ENCODE data around the gene NLRP9.
"Not testable (repeated sequence)": the region's sequence is repeated elsewhere in the genome, so short reads cannot be mapped to it uniquely, and the experiment has no call there.

Gene NLRP9
- long read RNA-seq, result 0 reads

GRCh38 chr19:55738302-55738701, at the start of gene NLRP9:
NLRP9 (minus strand) TSS chr19:55738402; CDS start chr19:55738374, 28 bp downstream.
- Histone ChIP-seq H3K4me3 (replicated peaks; ENCODE audit: insufficient read depth, low read length) (no peak within 1 kb of the TSS), H3K27ac (replicated peaks) (no peak within 1 kb of the TSS), H3K27me3 (ENCODE audit: insufficient read depth, poor library complexity, severe bottlenecking) (no peaks in the 10 kb centered on the region)
- DNase-seq (ENCODE audit: low read depth in 1 of 2, low spot score in 1 of 2), result no peak
- no peak for TF ChIP-seq CTCF (IDR thresholded peaks at IDR 0.05; ENCODE audit: insufficient read depth, low read length)

- Histone ChIP-seq H3K27me3 (ENCODE audit: insufficient read depth, poor library complexity, severe bottlenecking) (no peaks in the 10 kb centered on the region), H3K4me3 (replicated peaks; ENCODE audit: insufficient read depth, low read length) (no peak overlapping the region)
- TF ChIP-seq POLR2AphosphoS5 (IDR thresholded peaks at IDR 0.05; ENCODE audit: low read depth) (no peak), CTCF (IDR thresholded peaks at IDR 0.05; ENCODE audit: insufficient read depth, low read length) (no peak), REST (IDR thresholded peaks at IDR 0.05; ENCODE audit: insufficient replicate concordance, low read depth) (no peak), GABPA (IDR thresholded peaks at IDR 0.05; ENCODE audit: low read depth) (no peak), SPI1 (IDR thresholded peaks at IDR 0.05; ENCODE audit: borderline replicate concordance, low read depth) (no peak)
These were observed 42.9 kb upstream of the NLRP9 start for GRCh38 chr19:55781112-55781511.

GRCh38 chr19:55778331-55778730, 40.1 kb upstream of the NLRP9 start:
- Histone ChIP-seq H3K27me3 (ENCODE audit: insufficient read depth, poor library complexity, severe bottlenecking) (no peaks in the 10 kb centered on the region), H3K27ac (replicated peaks) (no peak overlapping the region), H3K4me3 (replicated peaks; ENCODE audit: insufficient read depth, low read length) (no peak overlapping the region)
- TF ChIP-seq REST (IDR thresholded peaks at IDR 0.05; ENCODE audit: insufficient replicate concordance, low read depth) (no peak), GABPA (IDR thresholded peaks at IDR 0.05; ENCODE audit: low read depth) (no peak)
- DNase-seq (ENCODE audit: low read depth in 1 of 2, low spot score in 1 of 2), result no peak

More at GRCh38 chr19:55781112-55781511, 42.9 kb upstream of the NLRP9 start:
- DNase-seq (ENCODE audit: low read depth in 1 of 2, low spot score in 1 of 2), result no peak
- H3K27ac ChIP-seq (replicated peaks), result no peak overlapping the region

- Histone ChIP-seq H3K27ac (replicated peaks) (no peak overlapping the region), H3K27me3 (ENCODE audit: insufficient read depth, poor library complexity, severe bottlenecking) (no peaks in the 10 kb centered on the region), H3K4me3 (replicated peaks; ENCODE audit: insufficient read depth, low read length) (no peak overlapping the region)
- DNase-seq (ENCODE audit: low read depth in 1 of 2, low spot score in 1 of 2), result peak in 1 of 2 experiments; percentile 19
- TF ChIP-seq POLR2AphosphoS5 (IDR thresholded peaks at IDR 0.05; ENCODE audit: low read depth) (no peak), SPI1 (IDR thresholded peaks at IDR 0.05; ENCODE audit: borderline replicate concordance, low read depth) (no peak), GABPA (IDR thresholded peaks at IDR 0.05; ENCODE audit: low read depth) (no peak), CTCF (IDR thresholded peaks at IDR 0.05; ENCODE audit: insufficient read depth, low read length) (no peak), REST (IDR thresholded peaks at IDR 0.05; ENCODE audit: insufficient replicate concordance, low read depth) (no peak)
These were observed 39.3 kb upstream of the NLRP9 start for GRCh38 chr19:55777528-55777927.

- not testable (repeated sequence) for DNase-seq (ENCODE audit: low read depth in 1 of 2, low spot score in 1 of 2); H3K4me3 ChIP-seq (replicated peaks; ENCODE audit: insufficient read depth, low read length); H3K27me3 ChIP-seq (ENCODE audit: insufficient read depth, poor library complexity, severe bottlenecking); H3K27ac ChIP-seq (replicated peaks)
These were observed 31.4 kb upstream of the NLRP9 start for GRCh38 chr19:55769632-55770031.

GRCh38 chr19:55768818-55769217, 30.6 kb upstream of the NLRP9 start, which contains the start of gene RFPL4AL1:
RFPL4AL1 (plus strand) TSS chr19:55769118; CDS start chr19:55771805, 2,687 bp downstream.
- H3K27ac ChIP-seq (replicated peaks); H3K4me3 ChIP-seq (replicated peaks; ENCODE audit: insufficient read depth, low read length); H3K27me3 ChIP-seq (ENCODE audit: insufficient read depth, poor library complexity, severe bottlenecking); DNase-seq (ENCODE audit: low read depth in 1 of 2, low spot score in 1 of 2): not testable (repeated sequence)

Measured in HL-60 (cell line).